Cardiac muscle cell (in vitro differentiated cells and primary cell): ENCODE data around the gene KRTAP1-3. TPM values are rescaled to one million over a fixed set of nuclear protein-coding genes. Genes with fewer than 3 reads are reported as not detected.

ENCODE experiments used
- polyA plus RNA-seq: library from polyadenylated mRNA; unstranded; fragments of >200 nt; fragmentation: Nextera tagmentation; extraction: Ambion mirVana; gene quantifications from 2 replicates; pipeline ENCODE4 v1.2.1, GENCODE V29; 2016
- total RNA-seq: library from RNA; depleted of rRNA; stranded (reverse); fragments of >200 nt; gene quantifications from 2 replicates; pipeline ENCODE4 v1.2.3, GENCODE V29; 2016

Gene KRTAP1-3
- total and polyA plus RNA-seq, 2 experiments from 2014 or later: not detected

Other genes with a start within 250 kb of the KRTAP1-3 start
Only the 30 nearest of the 37 such genes appear.
- not detected in 2 replicates for gene KRT12, start 167.7 kb downstream of the KRTAP1-3 start, total RNA-seq
- gene KRT12, start 167.7 kb downstream of the KRTAP1-3 start, polyA plus RNA-seq: not detected in 2 replicates
- not detected in 2 replicates for gene KRT20, start 149.6 kb downstream of the KRTAP1-3 start, total RNA-seq
- gene KRT20, start 149.6 kb downstream of the KRTAP1-3 start, polyA plus RNA-seq: not detected in 2 replicates
- not detected in 2 replicates for gene KRT23, start 97.2 kb downstream of the KRTAP1-3 start, total RNA-seq
- gene KRT23, start 97.2 kb downstream of the KRTAP1-3 start, polyA plus RNA-seq: not detected in 2 replicates
- gene KRT39, start 67.9 kb downstream of the KRTAP1-3 start, total RNA-seq: not detected in 2 replicates
- gene KRT39, start 67.9 kb downstream of the KRTAP1-3 start, polyA plus RNA-seq: not detected in 2 replicates
- not detected in 2 replicates for gene KRT40, start 50.5 kb downstream of the KRTAP1-3 start, total RNA-seq
- not detected in 2 replicates for gene KRT40, start 50.5 kb downstream of the KRTAP1-3 start, polyA plus RNA-seq
- gene KRTAP3-3, start 40.7 kb downstream of the KRTAP1-3 start, total RNA-seq: not detected in 2 replicates
- gene KRTAP3-3, start 40.7 kb downstream of the KRTAP1-3 start, polyA plus RNA-seq: not detected in 2 replicates
- not detected in 2 replicates for gene KRTAP3-2, start 35.0 kb downstream of the KRTAP1-3 start, total RNA-seq
- gene KRTAP3-2, start 35.0 kb downstream of the KRTAP1-3 start, polyA plus RNA-seq: not detected in 2 replicates
- gene KRTAP3-1, start 25.7 kb downstream of the KRTAP1-3 start, total RNA-seq: not detected in 2 replicates
- gene KRTAP3-1, start 25.7 kb downstream of the KRTAP1-3 start, polyA plus RNA-seq: not detected in 2 replicates
- not detected in 2 replicates for gene KRTAP1-5, start 7.7 kb downstream of the KRTAP1-3 start, total RNA-seq
- gene KRTAP1-5, start 7.7 kb downstream of the KRTAP1-3 start, polyA plus RNA-seq: not detected in 2 replicates
- gene KRTAP1-4, start 4.7 kb downstream of the KRTAP1-3 start, total RNA-seq: not detected in 2 replicates
- gene KRTAP1-4, start 4.7 kb downstream of the KRTAP1-3 start, polyA plus RNA-seq: not detected in 2 replicates
- not detected in 2 replicates for gene KRTAP1-1, start 6.6 kb upstream of the KRTAP1-3 start, total RNA-seq
- gene KRTAP1-1, start 6.6 kb upstream of the KRTAP1-3 start, polyA plus RNA-seq: not detected in 2 replicates
- not detected in 2 replicates for gene KRTAP2-1, start 12.4 kb upstream of the KRTAP1-3 start, total RNA-seq
- gene KRTAP2-1, start 12.4 kb upstream of the KRTAP1-3 start, polyA plus RNA-seq: not detected in 2 replicates
- not detected in 2 replicates for gene KRTAP2-2, start 20.4 kb upstream of the KRTAP1-3 start, total RNA-seq
- not detected in 2 replicates for gene KRTAP2-2, start 20.4 kb upstream of the KRTAP1-3 start, polyA plus RNA-seq
- not detected in 2 replicates for gene KRTAP2-3, start 25.2 kb upstream of the KRTAP1-3 start, total RNA-seq
- not detected in 2 replicates for gene KRTAP2-3, start 25.2 kb upstream of the KRTAP1-3 start, polyA plus RNA-seq
- gene KRTAP2-4, start 31.0 kb upstream of the KRTAP1-3 start, total RNA-seq: not detected in 2 replicates
- not detected in 2 replicates for gene KRTAP2-4, start 31.0 kb upstream of the KRTAP1-3 start, polyA plus RNA-seq
- gene KRTAP4-7, start 49.3 kb upstream of the KRTAP1-3 start, total RNA-seq: not detected in 2 replicates
- gene KRTAP4-7, start 49.3 kb upstream of the KRTAP1-3 start, polyA plus RNA-seq: not detected in 2 replicates
- not detected in 2 replicates for gene KRTAP4-8, start 63.3 kb upstream of the KRTAP1-3 start, total RNA-seq
- not detected in 2 replicates for gene KRTAP4-8, start 63.3 kb upstream of the KRTAP1-3 start, polyA plus RNA-seq
- gene KRTAP4-16, start 67.3 kb upstream of the KRTAP1-3 start, total RNA-seq: not detected in 2 replicates
- gene KRTAP4-16, start 67.3 kb upstream of the KRTAP1-3 start, polyA plus RNA-seq: not detected in 2 replicates
- not detected in 2 replicates for gene KRTAP4-9, start 70.5 kb upstream of the KRTAP1-3 start, total RNA-seq
- not detected in 2 replicates for gene KRTAP4-9, start 70.5 kb upstream of the KRTAP1-3 start, polyA plus RNA-seq
- not detected in 2 replicates for gene KRTAP4-11, start 83.5 kb upstream of the KRTAP1-3 start, total RNA-seq
- gene KRTAP4-11, start 83.5 kb upstream of the KRTAP1-3 start, polyA plus RNA-seq: not detected in 2 replicates
- gene KRTAP4-12, start 89.3 kb upstream of the KRTAP1-3 start, total RNA-seq: not detected in 2 replicates
- not detected in 2 replicates for gene KRTAP4-12, start 89.3 kb upstream of the KRTAP1-3 start, polyA plus RNA-seq
- gene KRTAP4-6, start 105.7 kb upstream of the KRTAP1-3 start, total RNA-seq: not detected in 2 replicates
- not detected in 2 replicates for gene KRTAP4-6, start 105.7 kb upstream of the KRTAP1-3 start, polyA plus RNA-seq
- not detected in 2 replicates for gene KRTAP4-5, start 115.0 kb upstream of the KRTAP1-3 start, total RNA-seq
- not detected in 2 replicates for gene KRTAP4-5, start 115.0 kb upstream of the KRTAP1-3 start, polyA plus RNA-seq
- not detected in 2 replicates for gene KRTAP4-4, start 125.9 kb upstream of the KRTAP1-3 start, total RNA-seq
- gene KRTAP4-4, start 125.9 kb upstream of the KRTAP1-3 start, polyA plus RNA-seq: not detected in 2 replicates
- not detected in 2 replicates for gene KRTAP4-3, start 133.3 kb upstream of the KRTAP1-3 start, total RNA-seq
- not detected in 2 replicates for gene KRTAP4-3, start 133.3 kb upstream of the KRTAP1-3 start, polyA plus RNA-seq
- gene KRTAP4-2, start 143.3 kb upstream of the KRTAP1-3 start, total RNA-seq: not detected in 2 replicates
- gene KRTAP4-2, start 143.3 kb upstream of the KRTAP1-3 start, polyA plus RNA-seq: not detected in 2 replicates
- gene KRTAP4-1, start 150.0 kb upstream of the KRTAP1-3 start, total RNA-seq: not detected in 2 replicates
- not detected in 2 replicates for gene KRTAP4-1, start 150.0 kb upstream of the KRTAP1-3 start, polyA plus RNA-seq
- gene KRTAP9-1, start 155.0 kb upstream of the KRTAP1-3 start, total RNA-seq: not detected in 2 replicates
- gene KRTAP9-1, start 155.0 kb upstream of the KRTAP1-3 start, polyA plus RNA-seq: not detected in 2 replicates
- not detected in 2 replicates for gene KRTAP9-2, start 191.8 kb upstream of the KRTAP1-3 start, total RNA-seq
- gene KRTAP9-2, start 191.8 kb upstream of the KRTAP1-3 start, polyA plus RNA-seq: not detected in 2 replicates
- not detected in 2 replicates for gene KRTAP9-3, start 197.6 kb upstream of the KRTAP1-3 start, total RNA-seq
- not detected in 2 replicates for gene KRTAP9-3, start 197.6 kb upstream of the KRTAP1-3 start, polyA plus RNA-seq